Measurements from ENCODE around the gene MPRIP.

MPRIP gene

DNA sequence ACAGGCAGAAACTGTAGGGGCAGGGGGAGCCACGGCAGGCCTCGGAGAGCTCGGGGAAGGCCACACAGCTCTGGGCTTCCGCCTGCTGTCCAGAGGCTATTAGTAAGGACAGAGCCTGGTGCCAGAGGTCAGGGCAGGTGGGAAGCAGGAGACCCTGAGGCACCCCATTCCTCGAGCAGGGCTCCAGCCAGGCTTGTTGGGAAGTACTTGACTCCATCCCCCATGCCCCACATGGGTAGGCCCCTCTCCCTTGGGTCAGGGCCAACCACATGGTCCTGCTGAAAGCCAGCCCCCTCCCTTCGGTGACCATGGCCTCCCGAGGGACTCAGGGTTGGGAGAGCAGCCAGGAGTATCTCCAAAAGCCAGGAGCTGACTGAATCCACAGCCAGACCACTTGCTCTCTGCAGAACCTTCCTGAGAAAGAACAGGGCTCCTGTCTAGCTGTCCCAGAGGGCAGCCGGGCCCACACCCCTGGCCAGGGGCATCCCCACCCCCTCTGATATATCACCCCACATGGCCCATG is 17.4 kb upstream of the MPRIP start:
- TF ChIP-seq, protein P1, sequence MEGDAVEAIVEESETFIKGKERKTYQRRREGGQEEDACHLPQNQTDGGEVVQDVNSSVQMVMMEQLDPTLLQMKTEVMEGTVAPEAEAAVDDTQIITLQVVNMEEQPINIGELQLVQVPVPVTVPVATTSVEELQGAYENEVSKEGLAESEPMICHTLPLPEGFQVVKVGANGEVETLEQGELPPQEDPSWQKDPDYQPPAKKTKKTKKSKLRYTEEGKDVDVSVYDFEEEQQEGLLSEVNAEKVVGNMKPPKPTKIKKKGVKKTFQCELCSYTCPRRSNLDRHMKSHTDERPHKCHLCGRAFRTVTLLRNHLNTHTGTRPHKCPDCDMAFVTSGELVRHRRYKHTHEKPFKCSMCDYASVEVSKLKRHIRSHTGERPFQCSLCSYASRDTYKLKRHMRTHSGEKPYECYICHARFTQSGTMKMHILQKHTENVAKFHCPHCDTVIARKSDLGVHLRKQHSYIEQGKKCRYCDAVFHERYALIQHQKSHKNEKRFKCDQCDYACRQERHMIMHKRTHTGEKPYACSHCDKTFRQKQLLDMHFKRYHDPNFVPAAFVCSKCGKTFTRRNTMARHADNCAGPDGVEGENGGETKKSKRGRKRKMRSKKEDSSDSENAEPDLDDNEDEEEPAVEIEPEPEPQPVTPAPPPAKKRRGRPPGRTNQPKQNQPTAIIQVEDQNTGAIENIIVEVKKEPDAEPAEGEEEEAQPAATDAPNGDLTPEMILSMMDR (IDR thresholded peaks at IDR 0.05; ENCODE audit: low read depth, low read length, missing control alignments), result no peak
- DNase-seq (ENCODE audit: extremely low read depth, low read depth), result no peak
- H3K4me3 ChIP-seq (replicated peaks; ENCODE audit: low read depth, low read length), result no peak overlapping the region

DNA sequence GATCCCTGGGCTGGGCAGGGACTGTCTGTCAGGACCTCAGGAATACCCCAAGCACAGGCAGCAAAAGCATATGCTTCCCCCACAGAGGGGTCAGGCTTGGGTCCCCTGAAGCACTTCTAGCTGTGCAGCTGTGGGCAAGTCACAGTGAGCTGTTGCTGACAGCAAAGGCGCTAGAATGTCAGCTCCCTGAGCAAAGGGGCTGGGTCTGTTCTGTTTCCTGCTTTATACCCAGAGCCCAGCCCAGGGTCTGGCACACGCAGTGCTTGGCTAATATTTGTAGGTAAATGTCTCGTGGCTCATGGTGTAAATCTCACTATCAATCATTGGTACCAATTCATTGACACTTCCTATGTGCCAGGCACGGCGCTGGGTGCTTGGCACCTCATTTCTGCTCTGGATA is 16.6 kb upstream of the MPRIP start:
- TF ChIP-seq, protein P1 (IDR thresholded peaks at IDR 0.05; ENCODE audit: low read depth, low read length, missing control alignments), result no peak
- DNase-seq (ENCODE audit: extremely low read depth, low read depth), result no peak
- no peak overlapping the region for H3K4me3 ChIP-seq (replicated peaks; ENCODE audit: low read depth, low read length)

DNA sequence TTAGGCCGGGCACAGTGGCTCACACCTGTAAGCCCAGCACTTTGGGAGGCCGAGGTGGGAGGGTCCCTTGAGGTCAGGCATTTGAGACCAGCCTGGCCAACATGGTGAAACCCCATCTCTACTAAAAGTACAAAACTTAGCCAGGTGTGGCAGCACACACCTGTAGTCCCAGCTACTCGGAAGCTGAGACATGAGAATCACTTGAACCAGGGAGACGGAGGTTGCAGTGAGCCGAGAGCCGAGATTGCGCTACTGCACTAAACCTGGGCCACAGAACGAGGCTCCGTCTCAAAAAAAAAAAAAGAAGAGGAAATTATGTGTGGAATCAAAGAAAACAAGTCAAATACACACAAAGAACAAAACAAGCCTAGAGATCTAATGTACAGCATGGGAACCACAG is 16.1 kb upstream of the MPRIP start:
- DNase-seq (ENCODE audit: extremely low read depth, low read depth), result no peak
- H3K4me3 ChIP-seq (replicated peaks; ENCODE audit: low read depth, low read length), result no peak overlapping the region
- TF ChIP-seq, protein P1 (IDR thresholded peaks at IDR 0.05; ENCODE audit: low read depth, low read length, missing control alignments), result no peak

DNA sequence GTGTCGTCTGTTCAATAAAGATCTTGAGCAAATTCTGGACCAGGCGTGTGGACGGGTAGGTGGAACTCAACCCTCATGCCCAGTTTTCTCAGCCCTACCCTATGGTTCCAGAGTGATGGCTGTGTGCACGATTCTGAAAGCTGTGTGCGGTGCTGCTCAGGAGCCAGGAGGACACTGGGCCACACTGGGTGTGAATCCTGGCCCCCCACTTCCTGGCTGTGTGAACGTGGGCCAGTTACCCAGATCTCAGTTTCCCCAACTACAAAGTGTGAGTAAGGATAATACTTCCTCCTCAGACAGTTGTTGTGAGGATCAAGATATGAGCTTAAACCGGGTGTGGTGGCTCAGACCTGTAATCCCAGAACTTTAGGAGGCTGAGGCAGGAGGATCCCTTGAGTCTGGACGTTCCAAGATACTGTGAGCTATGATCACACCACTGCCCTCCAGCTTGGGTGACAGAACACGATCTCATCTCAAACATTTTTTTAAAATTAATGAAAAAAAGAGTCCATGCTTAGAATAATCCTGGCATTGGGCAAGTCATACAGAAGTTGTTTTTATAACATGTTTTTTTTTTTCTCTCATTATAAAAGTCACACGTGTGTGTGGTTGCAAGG is 14.7 kb upstream of the MPRIP start:
- TF ChIP-seq, protein P1 (IDR thresholded peaks at IDR 0.05; ENCODE audit: low read depth, low read length, missing control alignments), result no peak
- H3K4me3 ChIP-seq (replicated peaks; ENCODE audit: low read depth, low read length), result no peak overlapping the region
- DNase-seq (ENCODE audit: extremely low read depth, low read depth), result no peak

DNA sequence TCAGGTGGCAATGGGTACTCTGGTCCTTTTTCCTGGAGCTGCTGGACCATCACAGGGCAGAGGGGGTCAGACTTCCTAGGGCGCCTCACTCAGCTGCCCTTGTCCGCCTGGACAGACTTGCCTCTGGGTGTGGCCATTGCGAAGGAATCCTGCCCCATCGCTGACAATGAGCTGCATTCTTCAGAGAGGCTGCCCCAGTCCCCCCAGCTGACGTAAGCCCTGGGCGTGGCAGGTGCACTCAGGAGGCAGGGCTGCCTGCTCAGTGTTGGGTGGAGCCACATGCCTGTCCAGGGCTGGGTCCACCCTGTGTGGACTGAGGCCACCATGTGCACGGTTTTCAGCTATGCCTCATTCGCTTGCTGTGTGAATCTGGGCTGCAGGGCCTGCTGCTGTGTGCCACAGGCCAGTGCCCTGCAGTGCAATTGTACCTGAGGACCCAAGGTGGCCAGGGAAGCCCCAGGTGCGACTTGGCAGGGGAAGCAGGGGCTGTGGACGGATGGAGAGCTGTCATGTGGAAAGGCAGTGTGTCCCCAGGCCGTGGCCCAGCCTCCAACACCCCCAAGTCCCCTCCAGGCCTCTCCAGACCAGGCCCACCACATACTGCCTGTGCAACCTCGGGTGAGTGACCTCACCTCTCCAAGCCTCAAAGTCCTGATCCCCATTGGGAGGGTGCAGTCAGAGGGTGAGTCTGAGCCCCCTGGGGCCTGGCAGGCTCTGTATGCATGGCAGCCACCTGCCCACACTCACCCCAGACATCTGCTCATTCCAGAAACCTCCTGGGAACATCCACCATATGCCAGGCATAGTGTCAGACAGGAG is 14.0 kb upstream of the MPRIP start:
- no peak for DNase-seq (ENCODE audit: extremely low read depth, low read depth)
- H3K4me3 ChIP-seq (replicated peaks; ENCODE audit: low read depth, low read length), result no peak overlapping the region
- TF ChIP-seq, protein P1 (IDR thresholded peaks at IDR 0.05; ENCODE audit: low read depth, low read length, missing control alignments), result no peak

DNA sequence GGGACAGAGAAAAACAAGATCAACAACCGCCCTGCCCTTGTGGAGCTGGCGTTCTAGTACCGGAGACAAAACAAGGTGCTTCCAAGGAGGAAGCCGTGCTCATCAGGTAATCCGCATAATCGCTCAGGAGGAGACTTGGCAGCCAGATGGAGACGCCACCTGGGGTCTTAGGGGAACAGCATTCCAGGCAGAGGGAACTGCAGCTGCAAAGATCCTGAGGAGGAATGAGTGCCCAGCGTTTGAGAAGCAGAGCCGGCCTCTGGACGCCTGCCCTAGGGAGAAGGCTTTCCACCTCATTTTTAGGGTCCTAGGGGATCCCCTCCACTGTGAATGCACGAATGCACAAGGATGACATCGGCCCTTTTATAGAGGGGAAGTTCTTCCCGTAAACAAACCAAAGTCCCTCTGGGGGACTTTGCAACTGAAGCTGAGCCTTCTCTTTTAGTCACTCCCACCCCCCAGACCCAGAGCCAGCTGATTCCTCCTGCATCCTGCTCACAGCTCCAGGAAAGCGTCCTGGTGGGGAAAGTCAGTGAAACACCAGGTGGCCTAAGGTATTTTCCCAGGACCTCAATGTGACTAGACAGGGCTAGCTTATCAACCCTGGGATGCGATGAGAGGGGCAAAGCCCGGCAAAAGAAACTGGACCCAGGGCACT is 13.2 kb upstream of the MPRIP start:
- DNase-seq (ENCODE audit: extremely low read depth, low read depth), result no peak
- H3K4me3 ChIP-seq (replicated peaks; ENCODE audit: low read depth, low read length), result no peak overlapping the region
- TF ChIP-seq, protein P1 (IDR thresholded peaks at IDR 0.05; ENCODE audit: low read depth, low read length, missing control alignments), result no peak

Data from HFF-Myc (cell line).